ENCODE results near the gene C10orf90.

DNA sequence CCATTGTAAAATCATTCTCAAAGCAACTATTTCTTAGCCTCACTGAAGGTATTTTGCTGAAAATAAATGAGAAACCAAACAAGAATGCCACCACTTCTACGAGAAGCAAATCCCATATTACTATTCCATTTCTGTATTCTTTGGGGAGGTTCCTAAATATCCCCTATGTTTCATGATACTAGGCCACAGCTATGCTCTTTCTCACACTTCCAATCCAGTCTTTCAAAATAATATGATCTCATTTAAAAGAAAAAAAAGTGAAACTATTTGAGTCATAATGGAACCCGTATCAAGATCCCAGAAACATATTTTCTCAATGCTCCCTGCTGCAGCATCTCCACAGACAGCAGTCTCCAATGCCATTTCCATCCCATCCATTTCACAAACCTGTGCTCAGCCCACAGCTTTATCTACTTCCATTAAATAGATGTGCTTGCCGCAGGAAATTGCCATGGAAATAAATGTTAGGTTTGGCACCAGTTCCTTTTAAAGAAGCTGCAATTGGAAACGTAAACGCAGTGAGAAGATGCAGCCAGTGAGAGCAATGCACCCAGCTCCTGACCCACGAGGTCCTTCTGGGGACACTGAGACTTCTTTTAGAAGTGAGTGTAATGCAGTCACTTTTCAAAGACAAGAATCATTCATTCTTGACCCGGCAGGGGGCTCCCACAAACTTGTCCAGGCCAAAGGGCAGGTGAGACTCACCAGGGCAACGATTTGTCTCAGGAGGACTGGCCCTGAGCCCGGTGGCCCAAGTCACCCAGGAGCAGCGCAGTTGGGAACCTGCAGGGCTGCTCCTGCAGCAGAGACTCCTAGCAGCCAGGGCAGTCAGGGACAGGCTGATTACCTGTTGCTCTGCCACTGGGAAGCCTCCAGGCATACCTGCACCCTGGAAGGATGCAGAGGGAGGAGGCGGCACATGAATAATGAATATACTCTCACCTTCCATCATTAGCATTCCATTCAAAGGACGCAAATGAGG, 99.6 kb downstream of the C10orf90 start:
- TF ChIP-seq, protein P1, sequence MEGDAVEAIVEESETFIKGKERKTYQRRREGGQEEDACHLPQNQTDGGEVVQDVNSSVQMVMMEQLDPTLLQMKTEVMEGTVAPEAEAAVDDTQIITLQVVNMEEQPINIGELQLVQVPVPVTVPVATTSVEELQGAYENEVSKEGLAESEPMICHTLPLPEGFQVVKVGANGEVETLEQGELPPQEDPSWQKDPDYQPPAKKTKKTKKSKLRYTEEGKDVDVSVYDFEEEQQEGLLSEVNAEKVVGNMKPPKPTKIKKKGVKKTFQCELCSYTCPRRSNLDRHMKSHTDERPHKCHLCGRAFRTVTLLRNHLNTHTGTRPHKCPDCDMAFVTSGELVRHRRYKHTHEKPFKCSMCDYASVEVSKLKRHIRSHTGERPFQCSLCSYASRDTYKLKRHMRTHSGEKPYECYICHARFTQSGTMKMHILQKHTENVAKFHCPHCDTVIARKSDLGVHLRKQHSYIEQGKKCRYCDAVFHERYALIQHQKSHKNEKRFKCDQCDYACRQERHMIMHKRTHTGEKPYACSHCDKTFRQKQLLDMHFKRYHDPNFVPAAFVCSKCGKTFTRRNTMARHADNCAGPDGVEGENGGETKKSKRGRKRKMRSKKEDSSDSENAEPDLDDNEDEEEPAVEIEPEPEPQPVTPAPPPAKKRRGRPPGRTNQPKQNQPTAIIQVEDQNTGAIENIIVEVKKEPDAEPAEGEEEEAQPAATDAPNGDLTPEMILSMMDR (IDR thresholded peaks at IDR 0.05; ENCODE audit: low read depth, low read length, missing input control), result no peak
- TF ChIP-seq, protein P2, sequence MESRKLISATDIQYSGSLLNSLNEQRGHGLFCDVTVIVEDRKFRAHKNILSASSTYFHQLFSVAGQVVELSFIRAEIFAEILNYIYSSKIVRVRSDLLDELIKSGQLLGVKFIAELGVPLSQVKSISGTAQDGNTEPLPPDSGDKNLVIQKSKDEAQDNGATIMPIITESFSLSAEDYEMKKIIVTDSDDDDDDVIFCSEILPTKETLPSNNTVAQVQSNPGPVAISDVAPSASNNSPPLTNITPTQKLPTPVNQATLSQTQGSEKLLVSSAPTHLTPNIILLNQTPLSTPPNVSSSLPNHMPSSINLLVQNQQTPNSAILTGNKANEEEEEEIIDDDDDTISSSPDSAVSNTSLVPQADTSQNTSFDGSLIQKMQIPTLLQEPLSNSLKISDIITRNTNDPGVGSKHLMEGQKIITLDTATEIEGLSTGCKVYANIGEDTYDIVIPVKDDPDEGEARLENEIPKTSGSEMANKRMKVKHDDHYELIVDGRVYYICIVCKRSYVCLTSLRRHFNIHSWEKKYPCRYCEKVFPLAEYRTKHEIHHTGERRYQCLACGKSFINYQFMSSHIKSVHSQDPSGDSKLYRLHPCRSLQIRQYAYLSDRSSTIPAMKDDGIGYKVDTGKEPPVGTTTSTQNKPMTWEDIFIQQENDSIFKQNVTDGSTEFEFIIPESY (IDR thresholded peaks at IDR 0.05), result no peak

Data from liver (tissue), 2 donors.